ENCODE results near the gene ADH6. TPM values are rescaled to one million over a fixed set of nuclear protein-coding genes. Genes with fewer than 3 reads are reported as not detected.

ADH6 gene
- total RNA-seq (2021; ENCODE audit: unreplicated experiment) (0.18 TPM), Bru-seq, nascent RNA (percentile 16 among the genes with signal in this experiment), BruChase-seq, experiment 1, labeled RNA remaining after a 2-hour chase (percentile 19 among the genes with signal in this experiment), BruChase-seq, experiment 2, labeled RNA remaining after a 6-hour chase (percentile 6 among the genes with signal in this experiment)
- not detected for polyA plus RNA-seq (2012; ENCODE audit: insufficient read length)
- long read RNA-seq: 0 reads

DNA sequence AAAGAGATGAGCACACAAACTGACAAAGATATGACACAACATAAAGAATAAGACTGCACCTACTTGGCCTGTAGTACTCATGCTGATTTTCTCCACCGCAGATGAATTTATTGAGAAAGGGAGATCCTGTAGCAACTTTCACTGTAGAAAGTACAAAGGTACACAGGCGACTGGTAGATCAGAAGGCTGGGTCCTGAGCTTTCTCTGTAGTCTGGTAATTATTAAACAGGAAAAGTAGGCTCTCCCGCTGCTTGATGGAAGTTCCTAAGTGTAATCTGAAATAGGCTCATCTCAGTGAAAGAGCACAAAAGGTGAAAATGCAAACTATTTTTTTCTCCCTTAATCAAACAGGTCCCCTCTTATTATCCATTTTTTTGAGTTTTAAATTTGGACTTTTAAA, at the start of gene ADH6:
Gene ADH6, minus strand, starts transcription at position 175 of the 400 bp plus-strand sequence. Its CDS starts 94 bp downstream, at position 81.
- no peaks in the 10 kb centered on the region for H3K27me3 ChIP-seq (ENCODE audit: control insufficient read depth, insufficient read depth, low read length)
- H3K9me3 ChIP-seq (ENCODE audit: control insufficient read depth, insufficient read depth, low read depth, low read length): no peaks in the 10 kb centered on the region
- TF ChIP-seq POLR2AphosphoS5 (IDR thresholded peaks at IDR 0.05; ENCODE audit: low read depth, low read length): no peak
- no peak for TF ChIP-seq SIN3A (IDR thresholded peaks at IDR 0.05; ENCODE audit: borderline replicate concordance, insufficient read depth, low read depth, low read length)
- TF ChIP-seq, protein P1, sequence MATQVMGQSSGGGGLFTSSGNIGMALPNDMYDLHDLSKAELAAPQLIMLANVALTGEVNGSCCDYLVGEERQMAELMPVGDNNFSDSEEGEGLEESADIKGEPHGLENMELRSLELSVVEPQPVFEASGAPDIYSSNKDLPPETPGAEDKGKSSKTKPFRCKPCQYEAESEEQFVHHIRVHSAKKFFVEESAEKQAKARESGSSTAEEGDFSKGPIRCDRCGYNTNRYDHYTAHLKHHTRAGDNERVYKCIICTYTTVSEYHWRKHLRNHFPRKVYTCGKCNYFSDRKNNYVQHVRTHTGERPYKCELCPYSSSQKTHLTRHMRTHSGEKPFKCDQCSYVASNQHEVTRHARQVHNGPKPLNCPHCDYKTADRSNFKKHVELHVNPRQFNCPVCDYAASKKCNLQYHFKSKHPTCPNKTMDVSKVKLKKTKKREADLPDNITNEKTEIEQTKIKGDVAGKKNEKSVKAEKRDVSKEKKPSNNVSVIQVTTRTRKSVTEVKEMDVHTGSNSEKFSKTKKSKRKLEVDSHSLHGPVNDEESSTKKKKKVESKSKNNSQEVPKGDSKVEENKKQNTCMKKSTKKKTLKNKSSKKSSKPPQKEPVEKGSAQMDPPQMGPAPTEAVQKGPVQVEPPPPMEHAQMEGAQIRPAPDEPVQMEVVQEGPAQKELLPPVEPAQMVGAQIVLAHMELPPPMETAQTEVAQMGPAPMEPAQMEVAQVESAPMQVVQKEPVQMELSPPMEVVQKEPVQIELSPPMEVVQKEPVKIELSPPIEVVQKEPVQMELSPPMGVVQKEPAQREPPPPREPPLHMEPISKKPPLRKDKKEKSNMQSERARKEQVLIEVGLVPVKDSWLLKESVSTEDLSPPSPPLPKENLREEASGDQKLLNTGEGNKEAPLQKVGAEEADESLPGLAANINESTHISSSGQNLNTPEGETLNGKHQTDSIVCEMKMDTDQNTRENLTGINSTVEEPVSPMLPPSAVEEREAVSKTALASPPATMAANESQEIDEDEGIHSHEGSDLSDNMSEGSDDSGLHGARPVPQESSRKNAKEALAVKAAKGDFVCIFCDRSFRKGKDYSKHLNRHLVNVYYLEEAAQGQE (IDR thresholded peaks at IDR 0.05; ENCODE audit: insufficient read depth in 1 of 2, low read depth in 2 of 2, low read length in 1 of 2): no peak
- no peak for TF ChIP-seq TCF7L2 (IDR thresholded peaks at IDR 0.05; ENCODE audit: low read depth, low read length)
- TF ChIP-seq, protein P2, sequence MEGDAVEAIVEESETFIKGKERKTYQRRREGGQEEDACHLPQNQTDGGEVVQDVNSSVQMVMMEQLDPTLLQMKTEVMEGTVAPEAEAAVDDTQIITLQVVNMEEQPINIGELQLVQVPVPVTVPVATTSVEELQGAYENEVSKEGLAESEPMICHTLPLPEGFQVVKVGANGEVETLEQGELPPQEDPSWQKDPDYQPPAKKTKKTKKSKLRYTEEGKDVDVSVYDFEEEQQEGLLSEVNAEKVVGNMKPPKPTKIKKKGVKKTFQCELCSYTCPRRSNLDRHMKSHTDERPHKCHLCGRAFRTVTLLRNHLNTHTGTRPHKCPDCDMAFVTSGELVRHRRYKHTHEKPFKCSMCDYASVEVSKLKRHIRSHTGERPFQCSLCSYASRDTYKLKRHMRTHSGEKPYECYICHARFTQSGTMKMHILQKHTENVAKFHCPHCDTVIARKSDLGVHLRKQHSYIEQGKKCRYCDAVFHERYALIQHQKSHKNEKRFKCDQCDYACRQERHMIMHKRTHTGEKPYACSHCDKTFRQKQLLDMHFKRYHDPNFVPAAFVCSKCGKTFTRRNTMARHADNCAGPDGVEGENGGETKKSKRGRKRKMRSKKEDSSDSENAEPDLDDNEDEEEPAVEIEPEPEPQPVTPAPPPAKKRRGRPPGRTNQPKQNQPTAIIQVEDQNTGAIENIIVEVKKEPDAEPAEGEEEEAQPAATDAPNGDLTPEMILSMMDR (IDR thresholded peaks at IDR 0.05): no peak
- no TSS peak for BruUV-seq (replicated peaks)
- intact Hi-C loops (cut with micrococcal nuclease; ENCODE audit: unreplicated experiment): no loop called here
- ChIA-PET POLR2A (no interaction called here), CTCF (no interaction called here)
- no peaks in the 10 kb centered on the region for H3K36me3 ChIP-seq (ENCODE audit: control insufficient read depth, insufficient read depth, low read length)
- in situ Hi-C loops (cut with HindIII; ENCODE audit: low pct_unique_long_range_greater_than_20kb, low sequenced_read_pairs): no loop called here
- DNase-seq (ENCODE audit: low read depth, low spot score) (no peak), ATAC-seq (no peak)
- H3K27ac ChIP-seq (ENCODE audit: low read length): no peak within 1 kb of the TSS
- H3K4me3 ChIP-seq (ENCODE audit: low read depth in 2 of 2, low read length in 2 of 2): no peak within 1 kb of the TSS
- H3K4me1 ChIP-seq (ENCODE audit: control insufficient read depth, insufficient read depth, low read length): no peaks in the 10 kb centered on the region

DNA sequence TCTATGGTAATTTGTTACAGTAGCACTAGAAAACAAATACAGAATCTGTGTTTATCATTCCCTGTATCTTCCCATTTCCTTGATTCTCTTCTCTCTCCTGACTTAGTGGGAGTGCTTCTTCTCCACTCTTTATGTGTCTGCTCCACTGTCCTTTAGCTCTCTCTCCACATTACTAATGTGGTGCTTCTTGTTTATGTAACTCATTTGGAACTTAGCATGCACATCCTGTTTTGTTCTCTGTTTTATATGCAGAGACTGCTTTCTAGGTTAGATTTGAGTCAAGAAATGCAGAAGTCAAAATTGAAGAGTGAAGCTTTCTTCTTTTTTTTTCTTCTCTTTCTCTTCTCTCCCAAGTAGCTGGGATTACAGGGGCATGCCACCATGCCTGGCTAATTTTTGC, 45.9 kb upstream of the ADH6 start:
- H3K27ac ChIP-seq (ENCODE audit: low read length): no peak overlapping the region
- in situ Hi-C loops (cut with HindIII; ENCODE audit: low pct_unique_long_range_greater_than_20kb, low sequenced_read_pairs) (no loop called here), intact Hi-C loops (cut with micrococcal nuclease; ENCODE audit: unreplicated experiment) (no loop called here)
- ChIA-PET POLR2A (no interaction called here), CTCF (no interaction called here)
- TF ChIP-seq POLR2AphosphoS5 (IDR thresholded peaks at IDR 0.05; ENCODE audit: low read depth, low read length): no peak
- TF ChIP-seq, protein P2 (IDR thresholded peaks at IDR 0.05): no peak
- H3K4me3 ChIP-seq (ENCODE audit: low read depth in 2 of 2, low read length in 2 of 2): no peak overlapping the region
- no peaks in the 10 kb centered on the region for H3K27me3 ChIP-seq (ENCODE audit: control insufficient read depth, insufficient read depth, low read length)
- BruUV-seq (replicated peaks): no TSS peak
- ATAC-seq: no peak
- H3K4me1 ChIP-seq (ENCODE audit: control insufficient read depth, insufficient read depth, low read length): no peaks in the 10 kb centered on the region
- no peak for DNase-seq (ENCODE audit: low read depth, low spot score)
- no peaks in the 10 kb centered on the region for H3K9me3 ChIP-seq (ENCODE audit: control insufficient read depth, insufficient read depth, low read depth, low read length)
- no peaks in the 10 kb centered on the region for H3K36me3 ChIP-seq (ENCODE audit: control insufficient read depth, insufficient read depth, low read length)
